Body of pancreas (tissue), 4 donors: ENCODE results near the gene LCP1. TPM values are rescaled to one million over a fixed set of nuclear protein-coding genes. Genes with fewer than 3 reads are reported as not detected.
A peak's percentile ranks its signal among the peaks of the same experiment; 100 is the strongest.

ENCODE experiments used
- ATAC-seq: fragments of 150-250 bp; one replicate; pipeline ENCODE4 v1.9.1; 2016
- DNase-seq, 4 donors: peaks; one replicate each; pipeline ENCODE4 v3.0.0-alpha.2; 2019
- H3K27ac ChIP-seq, 4 donors: fragments of 200-600 bp; sonication (generic); 1 replicate in 3 of 4; 2 replicates in 1 of 4; pipeline versions ENCODE4 v1.5.1 to v1.6.1; 2016 to 2019; ENCODE audit warnings: mild to moderate bottlenecking in 1 of 4, mixed read lengths in 1 of 4, moderate library complexity in 1 of 4
- H3K27me3 ChIP-seq, 2 donors: fragments of 200-600 bp; sonication (generic); one replicate each; pipeline ENCODE4 v1.6.0; 2016; ENCODE audit warnings: mild to moderate bottlenecking in 1 of 2
- H3K36me3 ChIP-seq, 2 donors: fragments of 200-600 bp; sonication (generic); replicated peaks in 1 of 2; 2 replicates each; pipeline ENCODE4 v1.5.1; 2016; ENCODE audit warnings: low read depth in 2 of 2; ENCODE audit not compliant: insufficient read depth in 1 of 2
- H3K4me1 ChIP-seq: fragments of 200-600 bp; sonication (generic); one replicate; pipeline ENCODE4 v1.6.0; 2016
- H3K4me3 ChIP-seq, 2 donors: fragments of 200-600 bp; sonication (generic); 1 replicate in 1 of 2; 2 replicates in 1 of 2; pipeline ENCODE4 v1.5.1; 2016 to 2019
- H3K9me3 ChIP-seq, 3 donors: fragments of 200-600 bp; sonication (generic); 1 replicate in 2 of 3; 2 replicates in 1 of 3; pipeline ENCODE4 v1.5.1; 2016
- CTCF ChIP-seq, 7 experiments: fragments of 450-650 bp in 4 of 7; fragments of 200-600 bp in 3 of 7; sonication (generic) in 3 of 7; IDR thresholded peaks; one replicate each; pipeline ENCODE4 v1.5.1; 2016 to 2019; ENCODE audit warnings: antibody characterized with exemption in 7 of 7
- POLR2A ChIP-seq, 3 donors: fragments of 450-650 bp; IDR thresholded peaks; one replicate each; pipeline ENCODE4 v1.6.1; 2016; ENCODE audit warnings: antibody characterized with exemption in 3 of 3, mild to moderate bottlenecking in 2 of 3
- WGBS, 2 donors: methylation state at CpG; one replicate each; pipeline ENCODE4 v1.1.5; 2017; 5-methylcytosine and 5-hydroxymethylcytosine counted together
- intact Hi-C: fragments of 100-400 bp; cut with DNase I; formaldehyde crosslinking; loops from one replicate; pipeline ENCODE4 v1.15.1; 2023
- total RNA-seq, 2 donors: library from RNA; depleted of rRNA; stranded (reverse); fragments of >200 nt; gene quantifications; one replicate each; pipeline ENCODE4 v1.1.0, GENCODE V29; 2016

The LCP1 gene
- total RNA-seq, 2 donors from 2014 or later: 6.3 to 16.1 TPM

- H3K9me3 ChIP-seq: no peaks in the 10 kb centered on the region
- ATAC-seq (no peak), DNase-seq (no peak)
- 89 to 90% methylated on average over 4 of the region's 4 CpGs for WGBS, 2 donors
- peaks cover 32% of the 10 kb centered on the region for H3K4me1 ChIP-seq
- H3K27ac ChIP-seq: no peak overlapping the region
- H3K27me3 ChIP-seq: no peaks in the 10 kb centered on the region
- H3K4me3 ChIP-seq: no peak overlapping the region
- TF ChIP-seq CTCF (IDR thresholded peaks at IDR 0.05) (no peak), POLR2A (IDR thresholded peaks at IDR 0.05) (no peak)
- intact Hi-C loops: no loop called here
- H3K36me3 ChIP-seq: no peaks in the 10 kb centered on the region
Measured at GRCh38 chr13:46136688-46137087, 45.3 kb downstream of the LCP1 start.

- H3K9me3 ChIP-seq: no peaks in the 10 kb centered on the region
- intact Hi-C loops: no loop called here
- no peak overlapping the region for H3K4me3 ChIP-seq
- H3K36me3 ChIP-seq: no peaks in the 10 kb centered on the region
- WGBS, 2 donors: 31 to 34% methylated on average over 4 of the region's 4 CpGs
- DNase-seq (peak; percentile 66 to 87 (median 82)), ATAC-seq (peak; percentile 99)
- TF ChIP-seq CTCF (IDR thresholded peaks at IDR 0.05): no peak
- peak in 2 of 3 donors; percentile 20 to 32 for TF ChIP-seq POLR2A (IDR thresholded peaks at IDR 0.05)
- H3K4me1 ChIP-seq: peaks cover 36% of the 10 kb centered on the region
- H3K27ac ChIP-seq: peak overlapping the region; percentile 65 to 83 (median 77)
- H3K27me3 ChIP-seq: no peaks in the 10 kb centered on the region
Measured at GRCh38 chr13:46134961-46135522, 46.9 kb downstream of the LCP1 start.

- H3K4me1 ChIP-seq: peaks cover 41% of the 10 kb centered on the region
- no peaks in the 10 kb centered on the region for H3K27me3 ChIP-seq
- ATAC-seq: no peak
- no peak for TF ChIP-seq CTCF (IDR thresholded peaks at IDR 0.05)
- TF ChIP-seq POLR2A (IDR thresholded peaks at IDR 0.05): no peak
- WGBS, 2 donors: 53 to 67% methylated on average over 2 of the region's 2 CpGs
- intact Hi-C loops: no loop called here
- DNase-seq: no peak
- H3K36me3 ChIP-seq: no peaks in the 10 kb centered on the region
- no peak overlapping the region for H3K4me3 ChIP-seq
- H3K9me3 ChIP-seq: no peaks in the 10 kb centered on the region
- peak overlapping the region; percentile 65 to 83 (median 77) for H3K27ac ChIP-seq
Measured at GRCh38 chr13:46134494-46134893, 47.5 kb downstream of the LCP1 start.

GRCh38 chr13:46132109-46132508 lies 49.9 kb downstream of the LCP1 start:
- Histone ChIP-seq H3K36me3 (no peaks in the 10 kb centered on the region), H3K4me3 (no peak overlapping the region), H3K4me1 (peaks cover 33% of the 10 kb centered on the region), H3K9me3 (no peaks in the 10 kb centered on the region), H3K27me3 (no peaks in the 10 kb centered on the region), H3K27ac (no peak overlapping the region)
- no peak for DNase-seq
- no peak for TF ChIP-seq CTCF (IDR thresholded peaks at IDR 0.05)
- no peak for TF ChIP-seq POLR2A (IDR thresholded peaks at IDR 0.05)
- intact Hi-C loops: no loop called here
- WGBS, 2 donors: 90 to 93% methylated on average over 3 of the region's 3 CpGs
- ATAC-seq: no peak

- Histone ChIP-seq H3K27ac (no peak overlapping the region), H3K36me3 (no peaks in the 10 kb centered on the region), H3K9me3 (no peaks in the 10 kb centered on the region), H3K4me3 (no peak overlapping the region), H3K4me1 (peaks cover 33% of the 10 kb centered on the region), H3K27me3 (no peaks in the 10 kb centered on the region)
- ATAC-seq (no peak), DNase-seq (no peak)
- TF ChIP-seq CTCF (IDR thresholded peaks at IDR 0.05) (no peak), POLR2A (IDR thresholded peaks at IDR 0.05) (no peak)
- intact Hi-C loops: no loop called here
Measured at GRCh38 chr13:46131705-46132104, 50.3 kb downstream of the LCP1 start.
